Smooth muscle cell (in vitro differentiated cells): ENCODE measurements around the gene FGFRL1. TPM values are rescaled to one million over a fixed set of nuclear protein-coding genes. Genes with fewer than 3 reads are reported as not detected.

Source experiments
- DNase-seq: peaks from one replicate; lab custom pipeline; 2025; ENCODE audit not compliant: unreplicated experiment; lab: John Stamatoyannopoulos, UW
- H2AFZ ChIP-seq: fragments of 200-600 bp; sonication (generic); 2 replicates; pipeline ENCODE4 v1.6.0; 2016; ENCODE audit warnings: antibody characterized with exemption, low read depth, mild to moderate bottlenecking
- H3F3A ChIP-seq: fragments of 200-600 bp; sonication (generic); 2 replicates; pipeline ENCODE4 v1.6.0; 2017; ENCODE audit warnings: antibody characterized with exemption, low read depth
- H3K27ac ChIP-seq: fragments of 200-600 bp; sonication (generic); 2 replicates; pipeline ENCODE4 v1.5.1; 2016; ENCODE audit warnings: low read depth, mild to moderate bottlenecking
- H3K27me3 ChIP-seq: fragments of 200-600 bp; sonication (generic); 2 replicates; pipeline ENCODE4 v1.6.1; 2016; ENCODE audit warnings: low read depth, mild to moderate bottlenecking
- H3K36me3 ChIP-seq: fragments of 200-600 bp; sonication (generic); 2 replicates; pipeline ENCODE4 v1.5.1; 2016; ENCODE audit warnings: low read depth
- H3K4me1 ChIP-seq: fragments of 200-600 bp; sonication (generic); 2 replicates; pipeline ENCODE4 v1.5.1; 2016; ENCODE audit warnings: low read depth
- H3K4me2 ChIP-seq: fragments of 200-600 bp; sonication (generic); 2 replicates; pipeline ENCODE4 v1.6.0; 2016; ENCODE audit warnings: mild to moderate bottlenecking
- H3K4me3 ChIP-seq: fragments of 200-600 bp; sonication (generic); 2 replicates; pipeline ENCODE4 v1.5.1; 2016; ENCODE audit warnings: mild to moderate bottlenecking
- H3K79me2 ChIP-seq: fragments of 200-600 bp; sonication (generic); 2 replicates; pipeline ENCODE4 v1.6.0; 2016; ENCODE audit warnings: low read depth, mild to moderate bottlenecking
- H3K9ac ChIP-seq: fragments of 200-600 bp; sonication (generic); 2 replicates; pipeline ENCODE4 v1.6.0; 2016; ENCODE audit warnings: low read depth
- H3K9me3 ChIP-seq: fragments of 200-600 bp; sonication (generic); replicated peaks from 2 replicates; pipeline ENCODE4 v1.5.1; 2016; ENCODE audit warnings: low read depth
- H4K20me1 ChIP-seq: fragments of 200-600 bp; sonication (generic); 2 replicates; pipeline ENCODE4 v1.6.0; 2016; ENCODE audit warnings: low read depth
- WGBS: methylation state at CpG from one replicate; pipeline ENCODE4 v1.1.7; 2016; ENCODE audit warnings: low lambda C conversion rate; 5-methylcytosine and 5-hydroxymethylcytosine counted together
- polyA plus RNA-seq: library from polyadenylated mRNA; unstranded; fragments of >200 nt; fragmentation: Nextera tagmentation; extraction: Ambion mirVana; gene quantifications from 2 replicates; pipeline ENCODE4 v1.2.1, GENCODE V29; 2016
- total RNA-seq: library from RNA; depleted of rRNA; stranded (reverse); fragments of >200 nt; gene quantifications from 2 replicates; pipeline ENCODE4 v1.2.3, GENCODE V29; 2014
- TF ChIP-seq, protein P1 (sequence below): fragments of 200-600 bp; sonication (generic); IDR thresholded peaks from 2 replicates; pipeline ENCODE4 v1.5.1; 2017; ENCODE audit warnings: borderline replicate concordance, mild to moderate bottlenecking, antibody characterized with exemption; ENCODE audit not compliant: insufficient read depth, poor library complexity, severe bottlenecking

Gene FGFRL1
- total and polyA plus RNA-seq, 2 experiments from 2014 or later = 16.1 to 30.7 TPM

DNA sequence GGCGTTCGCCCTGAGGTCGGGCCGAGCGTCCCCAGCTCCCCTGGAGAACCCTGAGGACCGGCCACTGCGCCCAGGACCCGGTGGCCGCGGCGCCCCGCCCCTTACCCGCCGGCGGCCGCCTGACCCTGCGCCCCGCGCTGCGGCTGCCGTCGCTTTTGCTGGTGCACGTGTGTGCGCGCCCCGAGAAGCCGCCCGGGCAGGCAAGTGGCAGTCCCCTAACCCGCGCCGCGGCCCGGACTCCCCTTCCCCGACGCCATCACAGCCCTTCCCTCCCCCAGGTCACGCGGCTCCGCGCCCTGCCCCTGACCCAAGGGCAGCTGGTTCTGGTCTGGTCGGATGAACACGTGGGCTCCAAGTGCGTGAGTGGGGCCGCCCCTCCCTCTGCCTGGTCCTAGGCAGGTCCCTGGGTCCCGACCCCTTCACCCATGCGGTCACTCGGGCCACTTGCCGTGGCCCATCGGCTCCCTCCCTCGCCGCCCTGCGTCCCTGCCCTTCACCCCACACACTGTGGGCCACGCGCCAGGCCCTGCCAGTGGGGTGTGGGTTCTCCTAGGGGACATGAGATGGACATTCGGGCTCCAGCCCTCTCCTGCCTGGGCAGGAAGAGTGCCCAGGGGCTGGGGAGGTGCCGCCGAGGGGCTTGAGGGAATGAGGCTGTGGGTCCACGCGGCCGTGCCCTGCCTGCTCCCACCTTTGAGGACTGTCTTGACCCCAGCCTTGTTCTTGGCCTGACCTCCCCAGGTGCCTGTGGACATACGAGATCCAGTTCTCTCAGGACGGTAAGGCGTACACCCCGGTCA is 8.0 kb upstream of the FGFRL1 start:
- peaks cover 4% of the 10 kb centered on the region for H4K20me1 ChIP-seq
- H3K4me3 ChIP-seq = no peak overlapping the region
- TF ChIP-seq, protein P1, sequence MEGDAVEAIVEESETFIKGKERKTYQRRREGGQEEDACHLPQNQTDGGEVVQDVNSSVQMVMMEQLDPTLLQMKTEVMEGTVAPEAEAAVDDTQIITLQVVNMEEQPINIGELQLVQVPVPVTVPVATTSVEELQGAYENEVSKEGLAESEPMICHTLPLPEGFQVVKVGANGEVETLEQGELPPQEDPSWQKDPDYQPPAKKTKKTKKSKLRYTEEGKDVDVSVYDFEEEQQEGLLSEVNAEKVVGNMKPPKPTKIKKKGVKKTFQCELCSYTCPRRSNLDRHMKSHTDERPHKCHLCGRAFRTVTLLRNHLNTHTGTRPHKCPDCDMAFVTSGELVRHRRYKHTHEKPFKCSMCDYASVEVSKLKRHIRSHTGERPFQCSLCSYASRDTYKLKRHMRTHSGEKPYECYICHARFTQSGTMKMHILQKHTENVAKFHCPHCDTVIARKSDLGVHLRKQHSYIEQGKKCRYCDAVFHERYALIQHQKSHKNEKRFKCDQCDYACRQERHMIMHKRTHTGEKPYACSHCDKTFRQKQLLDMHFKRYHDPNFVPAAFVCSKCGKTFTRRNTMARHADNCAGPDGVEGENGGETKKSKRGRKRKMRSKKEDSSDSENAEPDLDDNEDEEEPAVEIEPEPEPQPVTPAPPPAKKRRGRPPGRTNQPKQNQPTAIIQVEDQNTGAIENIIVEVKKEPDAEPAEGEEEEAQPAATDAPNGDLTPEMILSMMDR = no peak
- H3K9me3 ChIP-seq = no peaks in the 10 kb centered on the region
- no peak for DNase-seq
- no peak overlapping the region for H2AFZ ChIP-seq
- no peaks in the 10 kb centered on the region for H3F3A ChIP-seq
- peak overlapping the region; percentile 48 for H3K4me2 ChIP-seq
- H3K27me3 ChIP-seq = peaks cover 84% of the 10 kb centered on the region
- no peaks in the 10 kb centered on the region for H3K36me3 ChIP-seq
- H3K27ac ChIP-seq = no peak overlapping the region
- H3K79me2 ChIP-seq = no peaks in the 10 kb centered on the region
- 62% methylated on average over 28 of the region's 63 CpGs for WGBS
- no peaks in the 10 kb centered on the region for H3K4me1 ChIP-seq
- H3K9ac ChIP-seq = no peak overlapping the region

DNA sequence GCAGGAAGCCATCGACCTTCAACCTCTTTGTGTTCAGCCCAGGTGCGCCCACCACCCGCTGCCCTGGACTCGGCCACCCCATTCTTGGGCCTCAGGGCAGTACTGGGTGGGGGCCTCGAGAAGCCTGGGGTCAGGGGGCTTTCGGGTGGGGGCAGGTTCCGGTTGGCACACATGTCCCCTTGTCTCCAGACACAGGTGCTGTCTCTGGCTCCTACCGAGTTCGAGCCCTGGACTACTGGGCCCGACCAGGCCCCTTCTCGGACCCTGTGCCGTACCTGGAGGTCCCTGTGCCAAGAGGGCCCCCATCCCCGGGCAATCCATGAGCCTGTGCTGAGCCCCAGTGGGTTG is 7.4 kb upstream of the FGFRL1 start:
- H3K79me2 ChIP-seq = no peaks in the 10 kb centered on the region
- peaks cover 1% of the 10 kb centered on the region for H3K4me1 ChIP-seq
- H3F3A ChIP-seq = no peaks in the 10 kb centered on the region
- H2AFZ ChIP-seq = no peak overlapping the region
- no peak overlapping the region for H3K27ac ChIP-seq
- H3K4me2 ChIP-seq = no peak overlapping the region
- TF ChIP-seq, protein P1 = no peak
- H4K20me1 ChIP-seq = no peaks in the 10 kb centered on the region
- 93% methylated on average over 9 of the region's 13 CpGs for WGBS
- H3K9ac ChIP-seq = no peak overlapping the region
- DNase-seq = no peak
- H3K27me3 ChIP-seq = peaks cover 87% of the 10 kb centered on the region
- H3K4me3 ChIP-seq = no peak overlapping the region
- no peaks in the 10 kb centered on the region for H3K9me3 ChIP-seq
- H3K36me3 ChIP-seq = no peaks in the 10 kb centered on the region

DNA sequence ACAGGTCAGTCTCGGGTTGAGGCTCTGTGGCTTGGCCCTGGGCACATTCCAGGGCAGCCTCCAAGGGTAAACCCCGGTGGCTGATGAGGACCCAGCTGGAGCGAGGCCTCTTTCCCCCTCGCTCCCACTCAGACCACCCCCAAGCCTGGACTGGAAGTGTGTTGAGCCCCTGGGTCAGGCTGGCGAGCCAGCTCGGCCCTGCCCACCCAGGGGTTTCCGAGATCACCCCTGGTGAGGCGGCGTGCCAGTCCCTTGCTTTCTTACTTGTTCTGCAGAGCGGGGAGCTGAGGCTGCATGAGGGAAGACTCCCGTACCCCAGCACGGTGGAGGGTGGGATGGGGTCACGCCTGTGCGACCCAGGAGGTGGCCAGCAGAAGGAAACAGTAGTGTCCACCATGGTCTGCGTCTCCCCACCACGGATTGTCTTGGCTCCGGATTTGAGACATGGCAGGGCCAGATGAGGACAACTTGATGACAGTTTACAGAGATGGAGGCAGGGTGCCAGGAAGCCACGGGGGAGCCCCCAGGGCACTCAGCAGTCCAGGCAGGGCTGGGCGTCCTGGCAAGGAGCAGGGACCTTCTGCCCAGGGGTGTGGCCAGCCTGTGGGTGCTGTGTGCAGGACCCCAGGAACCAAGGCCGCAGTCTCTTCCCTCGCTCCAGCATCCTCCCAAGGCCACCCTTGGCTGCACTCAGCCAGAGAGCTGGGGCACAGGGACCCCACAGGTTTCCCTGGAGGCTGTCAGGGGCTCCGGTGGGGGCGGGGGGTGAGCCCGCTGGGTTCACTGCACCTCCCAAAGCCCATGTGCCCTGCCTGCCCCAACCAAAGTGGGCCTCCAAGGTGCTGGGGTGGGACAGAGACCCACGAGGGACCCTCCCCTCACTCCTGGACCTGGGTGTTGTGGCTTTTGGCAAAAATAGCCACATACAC is 6.6 kb upstream of the FGFRL1 start:
- no peak for DNase-seq
- 90% methylated on average over 24 of the region's 25 CpGs for whole genome bisulfite sequencing
- peaks cover 86% of the 10 kb centered on the region for H3K27me3 ChIP-seq

More for the DNA sequence above, 6.6 kb upstream of the FGFRL1 start:
- H2AFZ ChIP-seq = no peak overlapping the region
- H3K79me2 ChIP-seq = no peaks in the 10 kb centered on the region
- H3F3A ChIP-seq = no peaks in the 10 kb centered on the region
- H3K36me3 ChIP-seq = no peaks in the 10 kb centered on the region
- H4K20me1 ChIP-seq = no peaks in the 10 kb centered on the region
- H3K4me3 ChIP-seq = no peak overlapping the region
- H3K4me1 ChIP-seq = peaks cover 4% of the 10 kb centered on the region
- TF ChIP-seq, protein P1 = no peak
- no peak overlapping the region for H3K4me2 ChIP-seq
- no peak overlapping the region for H3K9ac ChIP-seq
- H3K27ac ChIP-seq = no peak overlapping the region
- H3K9me3 ChIP-seq = no peaks in the 10 kb centered on the region
